NCI-H2107 treated with DMSO at 0.1 percent for 48 hours (cell line): ENCODE measurements around the gene RAB31.
"Not testable (repeated sequence)": the region's sequence is repeated elsewhere in the genome, so short reads cannot be mapped to it uniquely, and the experiment has no call there.

ENCODE experiments used
- DNase-seq: peaks from one replicate; lab custom pipeline; 2025; ENCODE audit not compliant: unreplicated experiment; lab: John Stamatoyannopoulos, UW

Gene RAB31

DNA sequence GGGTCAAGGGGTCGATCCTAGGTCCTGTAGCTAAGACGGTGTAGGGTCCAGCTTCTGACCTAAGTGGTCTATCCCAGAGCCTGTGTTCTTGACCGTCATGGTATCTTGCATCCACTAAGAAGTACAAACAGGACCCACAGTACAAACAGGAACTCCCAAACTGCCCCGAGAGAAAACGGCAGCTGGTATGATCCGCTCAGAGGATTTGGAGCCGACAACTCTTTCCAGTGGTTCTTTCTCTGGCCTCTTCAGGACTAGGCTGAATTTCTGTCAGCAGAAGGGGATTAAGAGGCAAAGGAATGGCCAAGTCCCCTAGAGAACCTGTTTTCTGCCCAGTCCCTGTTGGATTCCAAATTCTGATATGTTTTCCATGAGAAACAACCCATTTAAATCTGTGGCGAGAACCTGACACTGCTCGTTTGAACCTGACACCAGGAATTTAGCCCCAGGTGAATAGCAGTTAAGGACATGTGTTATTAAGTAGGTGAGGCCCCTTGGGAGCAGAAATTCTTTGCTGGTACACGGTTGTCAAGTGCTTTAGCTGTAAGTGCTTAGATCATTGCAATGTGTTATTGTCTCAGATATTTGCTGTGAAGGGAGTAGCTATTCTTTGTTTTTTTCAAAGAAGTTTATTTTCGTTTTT lies 127.1 kb downstream of the RAB31 start:
- DNase-seq, result peak; percentile 60

DNA sequence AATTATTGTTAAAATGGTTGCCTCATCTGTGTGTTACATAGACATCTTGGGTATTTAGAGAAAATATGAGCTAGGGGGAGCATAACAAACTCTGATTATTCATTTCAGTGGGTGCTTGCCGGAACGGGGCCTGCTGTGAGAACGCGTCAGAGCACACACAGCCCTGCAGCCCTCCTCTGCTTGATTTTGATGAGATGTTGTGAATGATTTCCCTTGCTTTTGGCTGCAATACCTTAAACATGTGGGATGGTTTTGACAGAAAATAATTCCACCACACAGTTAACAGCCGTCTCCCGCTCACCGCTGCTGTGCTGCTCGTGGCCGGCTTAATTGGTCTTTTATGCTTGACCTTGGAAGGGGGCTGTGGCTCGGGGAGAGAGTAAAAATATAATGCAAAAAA lies 127.7 kb downstream of the RAB31 start:
- no peak for DNase-seq

DNA sequence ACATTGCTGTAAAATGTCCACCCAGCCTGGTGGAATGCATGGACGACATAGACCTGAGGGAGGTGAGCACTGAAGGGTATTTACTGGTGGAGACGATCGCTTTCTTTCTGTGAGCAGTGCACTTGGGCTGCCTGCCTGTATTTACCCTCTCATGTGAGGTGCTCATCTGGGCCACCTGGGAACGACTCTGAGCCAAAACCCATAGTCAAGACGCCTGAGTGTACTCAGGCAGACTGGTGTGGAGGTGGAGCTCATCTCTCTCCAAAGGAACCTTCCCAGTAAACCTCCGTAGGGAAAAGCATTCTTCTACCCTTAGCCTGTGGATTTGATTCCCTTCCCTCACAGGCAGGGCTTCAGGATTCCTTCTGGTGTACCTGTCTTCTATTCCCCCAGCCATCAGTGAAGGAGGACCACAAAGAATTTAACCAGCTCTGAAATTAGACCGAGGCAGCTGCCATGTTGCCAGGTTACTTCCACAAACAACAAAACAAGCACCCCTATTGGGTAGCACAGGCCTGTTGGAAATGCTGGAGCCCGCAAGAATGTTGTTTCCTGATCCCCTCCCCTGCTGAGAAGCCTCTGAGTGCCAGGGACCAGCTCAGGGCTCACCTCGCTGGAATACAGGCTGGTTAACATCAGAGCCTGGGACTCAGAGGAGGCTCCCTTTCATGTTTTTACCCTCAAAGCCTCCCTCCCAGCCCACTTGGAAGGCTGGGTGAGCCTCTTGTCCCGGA lies 130.2 kb downstream of the RAB31 start:
- peak; percentile 70 for DNase-seq

DNA sequence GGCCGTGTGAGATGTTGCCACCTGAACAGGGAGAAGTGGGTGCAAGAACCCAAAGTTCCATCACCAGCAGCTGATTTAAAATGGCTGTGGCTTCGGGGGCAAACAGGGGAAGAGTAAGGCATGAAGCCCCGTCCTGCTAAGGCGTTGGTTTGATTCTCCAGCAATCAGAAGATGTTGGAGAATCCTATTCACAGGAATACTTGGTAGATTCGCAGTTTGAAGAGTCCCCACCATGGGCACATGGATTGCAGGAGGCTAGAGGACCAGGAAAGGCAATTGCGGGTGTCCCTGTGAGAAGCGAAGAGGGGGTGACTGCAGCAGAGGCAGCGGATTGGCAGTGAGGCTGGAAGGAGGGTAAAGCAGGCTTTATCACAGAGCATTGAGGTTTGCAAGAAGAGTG lies 131.1 kb downstream of the RAB31 start:
- no peak for DNase-seq

DNA sequence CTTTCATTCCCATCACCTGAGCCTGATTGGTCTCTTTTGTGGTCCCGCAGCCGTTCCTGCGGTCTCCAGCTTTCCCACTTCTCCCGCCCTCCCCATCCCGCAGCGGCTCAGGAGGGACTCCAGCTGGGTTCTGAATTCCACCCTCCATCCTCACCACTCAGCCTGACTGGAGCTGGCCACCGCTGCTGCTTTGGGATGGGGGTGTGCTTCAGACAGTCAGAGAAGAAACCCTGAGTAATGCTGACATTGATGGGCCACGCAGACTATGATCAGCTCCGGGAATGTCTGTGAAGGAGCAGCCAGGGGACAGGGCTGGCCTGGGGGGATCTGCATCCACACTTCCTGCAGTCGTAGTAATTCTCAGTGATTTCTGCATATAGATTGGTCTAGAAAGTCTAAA lies 131.8 kb downstream of the RAB31 start:
- no peak for DNase-seq

DNA sequence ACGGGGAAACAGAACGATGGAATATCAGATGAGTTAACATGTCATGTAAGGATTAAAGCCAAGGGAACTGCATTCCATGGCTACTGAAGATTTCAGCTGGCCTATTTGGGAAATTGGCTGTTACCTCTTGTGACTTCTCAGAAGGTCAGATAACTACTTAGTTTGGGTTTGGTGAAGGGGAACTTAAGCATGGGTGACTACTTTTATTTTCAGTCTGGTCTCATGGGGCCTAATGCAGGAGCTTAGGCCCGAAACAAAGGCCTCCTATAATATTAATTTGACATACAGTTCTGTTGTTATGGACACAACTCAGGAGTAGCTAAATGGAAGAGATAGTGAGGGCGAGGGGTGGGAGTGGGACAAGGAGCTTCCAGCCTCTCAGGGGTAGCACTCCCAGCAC lies 133.7 kb downstream of the RAB31 start:
- no peak for DNase-seq

DNA sequence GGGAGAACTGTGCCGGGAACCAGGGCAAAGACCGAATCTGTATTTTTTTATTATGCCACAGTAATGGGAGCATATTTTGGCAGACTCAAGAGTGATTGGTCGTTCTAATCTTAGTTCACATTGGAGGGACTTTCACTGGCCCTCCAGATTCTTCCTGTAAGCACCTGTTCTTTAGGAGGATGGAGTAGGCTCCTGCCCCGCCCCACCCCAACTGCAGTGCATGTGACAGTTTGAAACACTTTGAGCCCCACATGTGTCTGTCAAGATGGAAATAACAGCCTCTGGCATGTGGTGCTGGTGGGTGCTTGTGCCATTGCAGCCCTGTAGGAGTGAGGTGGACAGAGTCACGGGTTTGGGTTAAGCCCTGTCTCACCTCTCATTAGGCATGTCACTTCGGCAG lies 134.3 kb downstream of the RAB31 start:
- DNase-seq, result no peak

DNA sequence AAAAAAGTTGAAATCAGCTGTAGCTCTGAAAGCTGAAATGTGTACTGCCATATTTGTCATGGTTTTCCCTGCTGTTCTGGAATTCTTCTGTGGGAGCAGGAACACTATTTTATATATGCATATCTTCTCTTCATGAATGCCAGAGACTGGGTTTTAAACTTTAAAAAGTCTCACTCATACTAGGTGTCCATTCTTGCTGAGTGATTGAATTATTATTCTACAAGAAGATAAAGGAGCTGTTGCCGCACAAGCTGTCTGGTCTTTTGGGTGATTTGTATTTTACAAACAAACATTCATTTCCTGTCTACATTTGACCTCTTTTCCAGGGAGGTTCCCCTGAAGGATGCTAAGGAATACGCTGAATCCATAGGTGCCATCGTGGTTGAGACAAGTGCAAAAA lies 137.2 kb downstream of the RAB31 start:
- DNase-seq, result no peak

DNA sequence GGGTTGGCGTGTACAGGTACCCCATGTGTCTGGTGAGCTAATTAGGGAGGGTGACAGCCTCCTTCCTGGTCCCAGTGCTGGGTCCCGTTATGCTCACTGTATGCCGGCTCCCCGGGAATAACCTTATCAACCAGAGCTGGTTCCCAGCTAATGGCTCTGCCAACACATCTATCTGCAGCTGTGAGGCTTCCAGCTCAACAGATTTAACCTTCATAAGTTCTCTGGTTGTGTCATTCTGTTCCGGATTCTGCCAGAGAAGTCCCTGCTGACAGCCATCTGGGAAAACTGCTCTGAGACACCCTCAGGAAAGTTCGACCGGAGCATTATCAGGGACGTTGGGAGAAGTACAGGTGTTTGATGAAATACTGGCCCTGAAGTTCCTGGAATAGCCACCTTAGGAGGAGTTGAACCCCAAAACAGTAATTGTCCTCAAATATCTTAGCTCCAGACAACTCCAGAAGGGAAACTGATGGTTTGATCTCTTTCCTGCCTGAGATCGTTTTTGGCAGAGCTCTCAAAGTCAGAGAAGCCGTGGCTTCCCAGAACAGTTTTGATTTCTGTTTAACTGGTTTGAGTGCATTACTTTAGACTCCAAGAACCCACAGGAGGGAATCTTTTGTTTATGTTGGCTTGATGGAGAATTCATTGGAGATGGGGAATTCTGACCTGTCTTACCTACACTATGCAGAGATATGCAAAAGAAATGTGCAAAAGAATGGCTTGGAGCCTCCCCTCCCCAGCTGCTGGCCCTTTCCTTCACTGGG lies 138.2 kb downstream of the RAB31 start:
- no peak for DNase-seq

DNA sequence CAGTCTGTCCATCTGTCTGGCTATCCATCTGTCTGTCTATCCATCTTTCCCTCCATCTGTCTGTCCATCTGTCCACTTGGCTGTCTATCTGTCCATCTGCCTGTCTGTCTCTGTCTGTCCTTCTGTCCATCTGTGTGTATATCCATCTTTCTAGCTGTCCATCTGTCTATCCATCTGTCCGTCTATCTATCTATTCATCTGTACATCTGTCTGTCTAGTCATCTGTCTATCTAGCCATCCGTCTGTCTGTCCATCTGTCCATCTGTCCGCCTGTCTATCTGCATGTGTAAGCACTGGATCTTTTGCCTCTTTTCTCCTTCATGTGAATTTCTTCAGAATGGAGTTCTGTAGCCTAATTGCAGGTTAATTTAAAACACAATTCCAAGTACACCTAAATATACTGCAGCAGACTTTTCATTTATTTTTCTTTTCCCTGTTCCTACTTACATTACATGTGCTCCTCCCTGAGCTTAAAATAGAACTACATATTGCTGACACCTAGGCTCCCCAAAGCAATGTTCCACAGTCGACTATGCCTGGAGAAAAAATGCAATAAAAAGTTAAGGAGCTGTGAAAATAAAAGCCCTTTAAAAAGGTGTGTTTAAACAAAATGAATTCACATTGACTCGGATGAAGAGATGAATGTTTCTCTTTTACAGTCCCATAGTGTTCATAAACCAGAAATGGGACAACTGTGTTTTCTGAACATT lies 140.2 kb downstream of the RAB31 start:
- no peak for DNase-seq

DNA sequence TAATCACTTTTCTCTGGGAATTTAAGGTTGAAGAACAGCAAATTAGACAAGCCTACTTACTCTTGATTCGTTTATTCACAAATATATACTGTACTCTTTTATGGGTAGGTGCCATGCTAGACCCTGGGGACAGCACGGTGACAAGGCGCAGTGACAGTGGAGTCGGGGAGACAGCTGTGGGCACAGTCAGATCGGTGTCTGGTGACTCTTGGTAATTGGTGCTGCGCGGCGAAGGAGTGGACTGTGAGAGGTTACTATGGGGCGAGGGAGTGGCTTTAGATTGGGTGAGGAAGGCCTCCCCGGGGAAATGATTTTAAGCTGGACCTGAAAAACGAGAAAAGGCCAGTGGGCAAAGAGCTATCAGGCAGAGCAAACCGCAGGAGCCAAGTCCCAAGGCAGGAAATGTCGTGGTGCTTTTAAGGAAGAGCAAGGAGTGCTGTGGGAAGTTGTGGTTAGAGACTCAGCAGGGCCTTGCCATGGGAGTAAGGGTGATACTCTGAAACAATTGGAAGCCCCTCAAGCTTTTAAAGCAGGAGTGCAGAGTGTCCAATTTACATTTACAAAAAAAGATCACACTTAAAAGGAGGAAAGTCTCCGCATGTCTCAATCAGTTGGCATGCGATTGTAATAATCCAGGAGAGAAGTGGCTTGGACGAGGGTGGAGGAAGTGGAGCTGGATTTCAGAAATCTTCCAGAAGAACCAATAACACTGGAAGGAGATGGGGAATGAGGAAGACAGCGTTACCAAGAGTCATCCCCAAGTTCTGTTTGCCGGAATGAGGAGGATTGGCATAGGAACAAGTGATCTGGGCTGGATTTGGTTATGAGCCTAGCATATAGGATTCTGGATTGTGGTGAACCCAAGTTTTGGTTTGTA lies 141.5 kb downstream of the RAB31 start:
- no peak for DNase-seq

DNA sequence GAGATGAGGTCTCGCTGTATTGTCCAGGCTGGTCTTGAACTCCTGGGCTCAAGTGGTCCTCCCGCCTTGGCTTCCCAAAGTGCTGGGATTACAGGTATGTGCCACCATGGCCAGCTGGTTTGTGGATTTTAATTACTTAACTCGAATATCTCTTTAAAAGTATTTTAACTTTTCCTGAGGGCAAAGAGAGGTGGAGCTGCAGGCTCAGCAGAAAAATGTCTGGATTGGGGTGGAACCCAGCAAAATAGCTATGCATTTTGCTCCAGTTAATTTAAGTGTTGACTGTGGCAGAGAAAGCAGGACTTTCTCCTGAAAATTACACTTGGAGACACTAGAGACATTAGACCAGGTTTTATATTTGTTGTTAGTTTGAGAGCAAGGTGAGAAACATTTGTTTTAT lies 142.2 kb downstream of the RAB31 start:
- no peak for DNase-seq

DNA sequence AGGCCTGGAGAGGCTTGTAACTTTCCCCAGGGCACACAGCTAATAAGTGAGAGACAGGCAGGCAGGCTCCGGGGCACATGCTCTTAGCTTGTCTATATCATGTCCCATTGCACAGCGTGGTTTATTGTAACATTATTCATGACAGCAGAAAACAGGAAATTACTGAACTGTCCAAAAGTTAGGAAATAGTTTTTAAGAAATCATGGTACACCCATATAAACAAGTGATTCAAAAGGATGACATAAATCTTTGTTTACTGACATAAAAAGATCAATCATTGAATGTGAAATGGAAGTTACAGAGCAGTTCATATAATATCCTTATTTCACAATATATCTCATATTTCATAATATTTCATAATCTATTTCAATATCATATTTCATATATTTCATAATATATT lies 143.4 kb downstream of the RAB31 start:
- DNase-seq, result no peak

DNA sequence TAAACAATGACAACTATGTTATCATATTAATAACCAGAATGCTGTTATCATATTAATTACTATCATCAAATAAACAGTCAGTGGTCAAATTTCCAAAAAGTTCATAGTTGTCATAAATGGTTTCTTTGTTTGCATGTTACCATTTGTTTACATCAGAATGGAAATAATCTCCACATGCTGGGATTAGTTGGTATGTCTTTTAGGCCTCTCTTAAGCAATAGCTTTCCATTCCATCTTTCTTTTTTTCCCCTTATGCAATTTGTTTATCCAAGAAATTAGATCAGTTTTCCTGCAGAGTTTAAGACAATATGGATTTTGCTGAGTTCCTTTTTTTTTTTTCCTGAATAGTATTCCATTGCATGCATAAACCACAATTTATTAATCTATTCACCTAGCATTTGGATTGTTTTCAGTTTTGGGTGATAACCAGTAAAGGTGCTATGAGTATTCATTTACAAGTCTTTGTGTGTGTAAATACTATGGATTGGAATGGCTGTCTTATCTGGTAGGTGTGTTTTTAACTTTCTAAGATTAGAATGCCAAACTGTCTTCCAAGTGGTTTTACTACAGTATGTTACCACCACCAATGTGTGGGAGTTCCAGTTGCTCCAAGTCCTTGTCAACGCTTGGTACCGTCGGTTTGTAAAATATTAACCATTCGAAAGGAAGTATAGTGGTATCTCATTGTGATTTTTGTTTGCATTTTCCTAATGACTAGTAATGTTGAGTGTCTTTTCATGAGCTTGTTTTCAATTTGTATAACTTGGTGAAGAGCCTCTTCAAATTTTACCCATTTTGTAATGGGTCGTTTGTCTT lies 144.4 kb downstream of the RAB31 start:
- DNase-seq, result no peak

DNA sequence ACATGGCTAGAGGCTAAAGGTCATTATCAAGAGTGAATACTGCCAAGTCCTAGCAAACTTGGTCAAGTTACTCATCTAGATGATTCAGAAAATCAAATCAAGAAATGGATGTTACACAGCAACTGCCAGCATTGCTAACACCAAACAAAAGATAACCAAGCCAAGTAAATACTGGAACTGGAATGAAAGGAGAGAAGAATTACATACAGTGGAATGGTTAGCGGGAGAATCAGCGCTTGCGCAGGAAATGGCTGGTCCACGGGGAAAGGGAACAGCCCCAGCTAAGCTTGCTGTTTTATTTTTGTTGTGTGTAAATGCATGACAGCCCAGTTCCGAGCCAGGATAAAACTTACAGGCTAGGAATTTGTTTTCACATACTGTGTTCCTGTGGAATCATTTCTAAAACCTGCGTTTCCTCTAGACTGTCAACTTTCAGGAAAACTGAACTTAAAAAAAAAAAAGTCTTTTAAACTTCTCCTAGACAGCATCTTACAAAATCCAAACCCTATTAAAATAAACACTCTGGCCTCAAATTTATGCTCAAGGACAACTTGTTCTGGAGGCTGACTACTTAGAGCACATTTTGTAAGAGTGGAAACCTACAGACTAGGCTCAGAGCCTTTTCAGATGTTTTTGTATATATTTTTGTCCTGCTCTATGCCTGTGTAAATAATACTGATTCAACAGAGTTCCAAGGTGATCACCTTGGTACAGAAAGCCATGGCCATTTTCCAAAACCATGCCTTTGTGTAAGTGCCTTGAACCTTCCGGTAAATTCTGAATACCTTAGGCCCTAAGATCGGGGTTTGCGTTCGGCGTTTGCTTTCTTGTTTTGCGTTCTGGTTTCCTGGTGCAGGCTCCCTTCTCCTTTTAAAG lies 146.9 kb downstream of the RAB31 start:
- DNase-seq, result no peak

DNA sequence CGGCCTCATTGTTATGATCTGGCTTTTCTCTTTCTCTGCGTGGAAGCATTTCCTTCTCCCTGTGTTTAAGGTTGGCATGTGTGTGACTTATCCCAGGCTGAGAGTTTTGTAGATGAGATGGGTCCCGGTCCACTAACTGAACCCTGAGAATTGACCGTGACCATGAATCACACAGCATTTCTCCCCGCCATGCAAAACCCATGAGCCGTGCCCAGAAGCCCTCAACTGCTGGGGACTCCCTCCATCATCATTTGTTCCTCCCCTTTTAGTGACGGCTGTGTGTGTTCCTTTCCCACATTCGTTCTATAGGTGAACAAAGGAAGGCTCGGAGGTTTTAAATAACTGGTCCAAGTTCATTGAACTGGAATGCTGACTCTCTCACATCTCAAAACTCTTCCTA lies 147.6 kb downstream of the RAB31 start:
- no peak for DNase-seq

DNA sequence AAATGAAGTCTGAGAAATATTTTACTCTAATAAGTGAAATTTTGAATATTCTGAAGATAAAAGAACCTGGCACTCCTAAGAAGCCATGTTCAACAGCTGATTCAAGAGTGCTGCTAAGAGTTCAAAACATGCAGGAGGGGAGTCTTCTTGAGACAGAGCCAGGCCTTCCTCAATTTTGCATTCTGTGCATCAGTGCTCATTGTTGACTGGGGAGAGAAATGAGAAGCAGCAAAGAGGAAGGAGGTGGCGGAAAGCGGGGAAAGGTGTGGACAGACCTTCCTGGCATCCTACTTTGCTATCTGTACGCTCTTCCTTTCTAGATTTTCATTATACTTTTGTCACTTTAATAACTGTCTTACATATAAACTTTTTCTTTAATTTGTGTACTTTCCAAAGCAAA lies 148.0 kb downstream of the RAB31 start:
- DNase-seq, result no peak

DNA sequence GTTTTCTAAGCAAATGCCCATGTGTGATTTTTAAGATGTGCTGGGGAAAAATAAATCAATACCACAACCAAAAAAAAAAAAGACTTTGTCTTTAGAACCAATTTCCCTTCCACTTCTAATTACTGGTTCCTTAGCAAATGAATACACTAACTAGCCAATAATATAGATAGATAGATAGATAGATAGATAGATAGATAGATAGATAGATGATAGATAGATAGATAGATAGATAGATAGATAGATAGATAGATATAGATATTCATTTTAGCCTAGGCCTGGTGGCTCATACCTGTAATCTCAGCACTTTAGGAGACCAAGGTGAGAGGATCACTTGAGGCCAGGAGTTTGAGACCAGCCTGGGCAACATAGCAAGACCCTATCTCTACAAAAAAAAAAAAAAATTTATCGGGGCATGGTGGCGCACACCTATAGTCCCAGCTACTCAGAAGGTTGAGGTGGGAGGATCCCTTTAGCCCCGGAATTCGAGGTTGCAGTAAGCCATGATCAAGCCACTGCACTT lies 149.4 kb downstream of the RAB31 start:
- DNase-seq, result not testable (repeated sequence)

DNA sequence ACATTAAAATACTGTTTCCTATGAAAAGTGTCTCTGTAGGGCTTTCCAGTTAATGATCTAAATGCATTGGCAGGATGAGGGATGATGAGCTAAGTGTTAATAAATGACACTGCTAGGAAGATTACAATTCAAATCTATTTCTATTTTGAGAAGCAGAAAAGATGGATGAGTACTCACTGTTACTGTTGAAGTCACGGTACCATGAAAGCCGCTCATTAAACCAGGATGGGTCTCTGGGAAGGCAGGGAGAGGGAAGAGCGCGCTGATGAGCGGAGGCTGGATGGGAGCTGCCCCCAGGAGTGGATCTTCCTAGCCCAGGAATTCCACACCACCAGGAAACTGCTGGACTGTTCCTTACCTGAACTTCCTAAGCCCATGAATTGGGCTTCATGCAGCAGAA lies 150.5 kb downstream of the RAB31 start:
- DNase-seq, result no peak
